Measurements from ENCODE around the gene ADAMTS2. TPM values are rescaled to one million over a fixed set of nuclear protein-coding genes. Genes with fewer than 3 reads are reported as not detected.

ADAMTS2 gene
- total RNA-seq, 1 donor from 2014 or later = 18.8 TPM

GRCh38 chr5:179235416-179236400 lies 109.6 kb downstream of the ADAMTS2 start:
- Histone ChIP-seq H3K36me3 (ENCODE audit: insufficient read depth, low read length) (no peaks in the 10 kb centered on the region), H3K9ac (ENCODE audit: low read length) (no peak overlapping the region), H3K4me2 (ENCODE audit: low read length) (no peak overlapping the region), H3K4me3 (ENCODE audit: insufficient read depth, low read depth, low read length) (no peak overlapping the region), H3K27ac (ENCODE audit: low read depth, low read length) (no peak overlapping the region), H2AFZ (ENCODE audit: low read depth, low read length) (no peak overlapping the region), H3K79me2 (ENCODE audit: insufficient read depth, low read length) (no peaks in the 10 kb centered on the region), H4K20me1 (ENCODE audit: insufficient read depth, low read length) (no peaks in the 10 kb centered on the region), H3K9me3 (ENCODE audit: insufficient read depth, low read depth, low read length) (peaks cover 2% of the 10 kb centered on the region), H3K27me3 (ENCODE audit: insufficient read depth, low read length) (no peaks in the 10 kb centered on the region), H3K4me1 (ENCODE audit: insufficient read depth, low read length) (no peaks in the 10 kb centered on the region)
- no peak overlapping the region for H3K27ac Mint-ChIP-seq (ENCODE audit: unreplicated experiment)
- TF ChIP-seq CTCF (IDR thresholded peaks at IDR 0.05; ENCODE audit: insufficient read depth, low read depth, low read length) (no peak), EZH2 (IDR thresholded peaks at IDR 0.05; ENCODE audit: insufficient read depth, low read length) (no peak)
- H3K9me3 Mint-ChIP-seq (ENCODE audit: unreplicated experiment) = peaks cover 17% of the 10 kb centered on the region
- DNase-seq (ENCODE audit: low read depth) (no peak), FAIRE-seq (no peak)
- H3K27me3 Mint-ChIP-seq (ENCODE audit: low read depth, unreplicated experiment) = peaks cover 13% of the 10 kb centered on the region
- peaks cover 15% of the 10 kb centered on the region for H3K36me3 Mint-ChIP-seq (ENCODE audit: low read depth, unreplicated experiment)
- no peak overlapping the region for H3K4me3 Mint-ChIP-seq (ENCODE audit: unreplicated experiment)
- no peaks in the 10 kb centered on the region for H3K4me1 Mint-ChIP-seq (ENCODE audit: low read depth, unreplicated experiment)

GRCh38 chr5:179234563-179235135 lies 110.6 kb downstream of the ADAMTS2 start:
- Histone ChIP-seq H3K79me2 (ENCODE audit: insufficient read depth, low read length) (no peaks in the 10 kb centered on the region), H3K4me3 (ENCODE audit: insufficient read depth, low read depth, low read length) (no peak overlapping the region)

More at GRCh38 chr5:179234563-179235135, 110.6 kb downstream of the ADAMTS2 start:
- Mint-ChIP-seq H3K4me3 (ENCODE audit: unreplicated experiment) (no peak overlapping the region), H3K36me3 (ENCODE audit: low read depth, unreplicated experiment) (peaks cover 14% of the 10 kb centered on the region), H3K9me3 (ENCODE audit: unreplicated experiment) (peaks cover 9% of the 10 kb centered on the region), H3K27me3 (ENCODE audit: low read depth, unreplicated experiment) (peaks cover 9% of the 10 kb centered on the region), H3K27ac (ENCODE audit: unreplicated experiment) (no peak overlapping the region), H3K4me1 (ENCODE audit: low read depth, unreplicated experiment) (no peaks in the 10 kb centered on the region)
- no peaks in the 10 kb centered on the region for H3K27me3 ChIP-seq (ENCODE audit: insufficient read depth, low read length)
- no peak overlapping the region for H2AFZ ChIP-seq (ENCODE audit: low read depth, low read length)
- no peak overlapping the region for H3K4me2 ChIP-seq (ENCODE audit: low read length)
- H3K9me3 ChIP-seq (ENCODE audit: insufficient read depth, low read depth, low read length) = peaks cover 2% of the 10 kb centered on the region
- H4K20me1 ChIP-seq (ENCODE audit: insufficient read depth, low read length) = no peaks in the 10 kb centered on the region
- no peaks in the 10 kb centered on the region for H3K36me3 ChIP-seq (ENCODE audit: insufficient read depth, low read length)
- DNase-seq (ENCODE audit: low read depth) (no peak), FAIRE-seq (no peak)
- H3K27ac ChIP-seq (ENCODE audit: low read depth, low read length) = no peak overlapping the region
- no peaks in the 10 kb centered on the region for H3K4me1 ChIP-seq (ENCODE audit: insufficient read depth, low read length)
- no peak overlapping the region for H3K9ac ChIP-seq (ENCODE audit: low read length)
- no peak for TF ChIP-seq EZH2 (IDR thresholded peaks at IDR 0.05; ENCODE audit: insufficient read depth, low read length)
- TF ChIP-seq CTCF (IDR thresholded peaks at IDR 0.05; ENCODE audit: insufficient read depth, low read depth, low read length) = no peak

Measured in astrocyte (in vitro differentiated cells and primary cell).